ENCODE data around the gene CDC34.

The CDC34 gene

DNA sequence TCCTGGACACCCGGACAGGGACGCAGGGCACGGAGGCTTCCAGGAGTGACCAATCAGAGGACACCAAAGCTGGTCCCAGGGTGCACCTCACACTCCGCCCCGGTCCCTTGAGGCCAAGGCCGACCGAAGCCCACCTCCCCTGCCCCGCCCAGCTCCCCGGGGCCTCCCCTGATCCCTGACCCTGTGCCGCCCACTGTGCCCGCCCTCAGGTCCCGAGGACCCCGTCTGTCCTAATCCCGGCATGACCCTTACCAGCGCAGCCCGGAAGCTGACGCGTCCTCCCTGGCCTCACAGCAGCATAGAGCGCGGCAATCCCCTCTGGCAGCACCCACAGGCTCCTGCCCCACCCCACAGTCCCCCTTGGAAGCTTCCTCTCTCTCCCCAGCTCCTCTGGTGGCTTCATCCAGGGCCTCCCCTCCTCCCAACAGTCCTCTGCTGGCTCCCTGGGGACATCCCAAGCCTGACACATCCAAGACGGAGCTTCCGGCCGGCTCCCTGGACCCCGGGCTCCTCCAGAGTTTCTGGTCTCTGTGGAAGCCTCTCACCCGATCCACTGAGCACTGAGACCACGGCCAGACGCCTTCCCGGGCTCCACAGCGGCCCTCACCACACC is 7.4 kb upstream of the CDC34 start:
- Histone ChIP-seq H3K4me1 (ENCODE audit: insufficient read depth, low read length) (no peaks in the 10 kb centered on the region; the same call in 1 of the 2 replicates), H3K9ac (ENCODE audit: low read depth, low read length) (no peak overlapping the region), H3K36me3 (ENCODE audit: insufficient read depth, low read length) (no peaks in the 10 kb centered on the region), H3K9me3 (ENCODE audit: control insufficient read depth, insufficient read depth, low read length) (no peaks in the 10 kb centered on the region; the same call in 1 of the 2 replicates)

DNA sequence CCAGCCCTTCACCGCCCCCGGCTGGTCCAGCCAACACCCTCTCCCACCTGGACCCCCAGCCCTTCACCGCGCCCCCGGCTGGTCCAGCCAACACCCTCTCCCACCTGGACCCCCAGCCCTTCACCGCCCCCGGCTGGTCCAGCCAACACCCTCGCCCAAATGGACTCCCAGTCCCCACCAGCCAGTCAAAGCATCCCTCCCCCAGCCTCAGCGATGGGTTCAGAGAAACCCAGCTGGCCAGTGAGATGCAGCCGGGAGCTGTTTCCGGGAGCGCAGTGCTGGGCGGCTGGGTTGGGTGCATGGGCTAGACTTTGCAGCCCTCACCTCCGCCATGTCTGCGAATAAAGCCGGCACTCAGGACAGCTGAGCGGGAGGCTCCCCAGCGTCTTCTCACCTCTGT is 6.5 kb upstream of the CDC34 start:
- no peaks in the 10 kb centered on the region; the same call in 1 of the 2 replicates for H3K4me1 ChIP-seq (ENCODE audit: insufficient read depth, low read length)
- no peaks in the 10 kb centered on the region; the same call in 1 of the 2 replicates for H3K9me3 ChIP-seq (ENCODE audit: control insufficient read depth, insufficient read depth, low read length)
- no peaks in the 10 kb centered on the region for H3K36me3 ChIP-seq (ENCODE audit: insufficient read depth, low read length)
- peak overlapping the region; percentile 20; the same call in 1 of the 2 replicates for H3K9ac ChIP-seq (ENCODE audit: low read depth, low read length)

DNA sequence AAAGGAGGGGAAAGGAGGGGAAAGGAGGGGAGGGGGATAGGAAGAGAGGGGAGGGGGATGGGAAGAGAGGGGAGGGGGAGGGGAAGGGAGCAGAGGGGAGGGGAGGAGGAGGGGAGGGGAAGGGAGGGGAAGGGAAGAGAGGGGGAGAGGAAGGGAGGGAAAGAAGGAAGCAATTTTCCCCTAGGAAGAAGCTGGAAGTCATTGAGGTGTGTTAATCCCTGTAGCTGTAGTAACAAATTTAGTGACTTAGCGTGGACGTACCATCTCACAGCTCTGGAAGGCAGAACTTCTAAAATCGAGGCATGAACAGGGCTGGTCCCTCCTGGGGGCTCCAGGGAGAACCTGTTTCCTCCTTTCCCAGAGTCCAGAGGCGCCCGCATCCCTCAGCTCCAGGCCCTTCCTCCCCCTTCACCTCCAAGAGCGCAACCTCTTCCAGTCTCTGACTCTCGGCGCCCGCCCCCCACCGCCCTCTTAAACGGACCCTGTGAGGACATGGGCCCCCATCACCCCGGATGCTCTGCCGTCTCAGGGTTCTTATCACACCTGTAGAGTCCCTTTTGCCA is 5.6 kb upstream of the CDC34 start:
- Histone ChIP-seq H3K36me3 (ENCODE audit: insufficient read depth, low read length) (no peaks in the 10 kb centered on the region), H3K9me3 (ENCODE audit: control insufficient read depth, insufficient read depth, low read length) (no peaks in the 10 kb centered on the region; the same call in 1 of the 2 replicates), H3K4me1 (ENCODE audit: insufficient read depth, low read length) (no peaks in the 10 kb centered on the region; the same call in 1 of the 2 replicates), H3K9ac (ENCODE audit: low read depth, low read length) (no peak overlapping the region)

DNA sequence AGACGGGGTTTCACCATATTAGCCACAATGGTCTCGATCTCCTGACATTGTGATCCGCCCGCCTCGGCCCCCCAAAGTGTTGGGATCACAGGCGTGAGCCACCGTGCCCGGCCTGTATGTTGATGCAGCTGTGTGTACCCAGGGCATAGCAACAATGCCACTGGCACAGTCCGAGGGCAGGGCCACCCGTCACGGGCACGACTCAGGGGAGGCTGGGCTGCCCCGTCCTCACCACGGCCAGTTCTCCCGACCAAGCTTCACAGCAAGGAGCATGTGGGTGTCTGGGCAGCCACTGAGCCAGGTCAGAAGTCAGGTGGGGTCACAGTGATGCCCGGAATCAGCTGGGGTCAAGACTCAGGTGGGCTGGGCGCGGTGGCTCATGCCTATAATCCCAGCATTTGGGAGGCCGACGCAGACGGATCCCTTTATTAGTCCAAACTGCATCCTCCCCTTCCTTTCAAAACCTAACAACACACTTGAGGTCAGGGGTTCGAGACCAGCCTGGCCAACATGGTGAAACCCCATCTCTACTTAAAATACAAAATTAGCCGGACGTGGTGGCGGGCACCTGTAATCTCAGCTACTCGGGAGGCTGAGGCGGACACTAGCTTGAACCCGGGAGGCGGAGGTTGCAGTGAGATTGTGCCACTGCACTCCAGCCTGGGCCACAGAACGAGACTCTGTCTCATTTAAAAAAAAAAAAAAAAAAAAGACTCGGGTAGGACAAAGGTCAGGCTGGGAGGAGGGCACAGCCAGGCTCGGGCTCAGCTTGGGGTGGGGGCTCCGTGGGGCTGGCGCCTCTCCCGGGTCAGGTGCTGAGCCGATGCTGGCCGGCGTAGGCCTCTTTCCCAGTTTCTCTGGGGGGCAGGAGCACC is 1.2 kb upstream of the CDC34 start:
- Histone ChIP-seq H3K9ac (ENCODE audit: low read depth, low read length) (peak overlapping the region; percentile 90), H3K4me1 (ENCODE audit: insufficient read depth, low read length) (no peaks in the 10 kb centered on the region; the same call in 1 of the 2 replicates), H3K36me3 (ENCODE audit: insufficient read depth, low read length) (no peaks in the 10 kb centered on the region), H3K9me3 (ENCODE audit: control insufficient read depth, insufficient read depth, low read length) (no peaks in the 10 kb centered on the region; the same call in 1 of the 2 replicates)

DNA sequence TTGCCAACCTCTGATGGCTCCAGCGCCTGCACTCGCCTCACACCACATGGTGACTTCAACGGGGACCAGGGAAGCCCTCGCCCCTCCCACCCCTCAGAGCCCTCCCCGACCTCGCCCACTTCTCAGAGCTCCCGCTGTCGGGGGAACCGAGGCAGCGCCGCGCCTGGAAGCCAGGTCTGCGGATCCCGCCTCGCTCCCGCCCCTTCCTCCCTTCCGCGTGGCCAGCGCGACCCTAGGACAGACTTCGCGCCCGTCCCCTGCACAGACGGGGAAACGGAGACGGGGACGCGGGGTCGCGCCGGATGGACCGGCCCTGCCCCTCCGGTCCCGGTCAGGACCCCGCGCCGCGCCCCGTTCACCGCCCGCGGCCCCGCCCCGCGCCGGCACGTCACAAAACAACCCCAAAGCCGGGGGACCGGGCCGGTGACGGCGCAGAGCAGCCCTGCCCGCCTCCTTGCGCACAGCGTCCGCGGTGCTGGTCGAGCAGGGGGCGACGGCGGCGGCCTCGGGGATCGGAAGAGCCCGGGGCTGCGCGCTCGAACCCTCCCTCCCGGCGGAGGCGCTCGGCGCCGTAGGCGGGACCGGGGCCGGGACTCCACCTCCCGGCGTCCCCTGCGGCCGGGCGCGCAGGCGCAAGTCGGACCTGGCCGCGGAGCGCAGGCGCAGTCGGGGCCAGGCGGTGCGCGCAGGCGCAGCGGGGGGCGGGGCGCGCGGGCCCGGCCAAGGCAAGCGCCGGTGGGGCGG is 379 bp upstream of the CDC34 start:
- Histone ChIP-seq H3K9me3 (ENCODE audit: control insufficient read depth, insufficient read depth, low read length) (no peaks in the 10 kb centered on the region; the same call in 1 of the 2 replicates), H3K9ac (ENCODE audit: low read depth, low read length) (peak overlapping the region; percentile 94), H3K4me1 (ENCODE audit: insufficient read depth, low read length) (no peaks in the 10 kb centered on the region), H3K36me3 (ENCODE audit: insufficient read depth, low read length) (no peaks in the 10 kb centered on the region)

DNA sequence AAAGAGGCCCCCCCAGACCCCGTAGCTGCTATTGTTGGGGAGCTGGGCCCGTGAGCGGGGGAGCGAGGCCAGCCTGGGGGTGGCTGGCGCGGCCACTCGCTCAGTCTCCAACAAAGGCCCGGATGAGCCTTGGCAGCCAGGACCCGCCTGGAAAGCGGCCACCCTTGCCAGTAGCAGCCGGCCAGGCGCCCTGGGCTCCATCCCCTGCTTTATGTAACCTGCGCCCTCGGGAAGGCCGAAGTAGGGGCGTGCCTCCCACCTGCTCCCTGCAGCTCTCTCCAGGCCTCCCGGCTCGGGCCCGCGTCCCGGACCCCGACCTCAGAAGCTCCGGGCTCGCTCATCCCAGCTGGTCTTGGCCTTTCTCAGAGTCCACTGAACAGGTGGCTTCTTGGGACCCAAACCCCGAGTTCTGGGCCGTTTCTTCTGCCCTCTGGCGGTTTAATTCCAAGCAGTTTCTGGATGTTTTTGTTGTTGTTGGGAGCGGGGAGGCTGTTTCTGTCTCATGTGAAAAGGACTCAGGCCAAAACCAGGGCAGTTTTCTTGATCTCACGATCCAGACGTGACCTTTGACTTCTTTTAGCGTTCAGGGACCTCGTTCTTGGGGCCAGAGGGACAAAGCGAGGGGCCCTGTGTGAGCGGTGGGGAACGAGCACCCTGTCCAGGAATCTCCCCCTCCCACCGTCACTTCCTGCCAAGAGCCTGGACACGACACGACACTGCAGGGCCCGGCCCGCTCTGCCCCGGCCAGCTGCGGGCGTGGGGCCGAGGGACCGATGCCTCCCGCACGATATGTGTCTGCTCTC is 1.2 kb downstream of the CDC34 start:
- Histone ChIP-seq H3K4me1 (ENCODE audit: insufficient read depth, low read length) (no peaks in the 10 kb centered on the region), H3K9me3 (ENCODE audit: control insufficient read depth, insufficient read depth, low read length) (no peaks in the 10 kb centered on the region; the same call in 1 of the 2 replicates), H3K9ac (ENCODE audit: low read depth, low read length) (peak overlapping the region; percentile 94), H3K36me3 (ENCODE audit: insufficient read depth, low read length) (peaks cover 7% of the 10 kb centered on the region; the same call in 1 of the 2 replicates)

DNA sequence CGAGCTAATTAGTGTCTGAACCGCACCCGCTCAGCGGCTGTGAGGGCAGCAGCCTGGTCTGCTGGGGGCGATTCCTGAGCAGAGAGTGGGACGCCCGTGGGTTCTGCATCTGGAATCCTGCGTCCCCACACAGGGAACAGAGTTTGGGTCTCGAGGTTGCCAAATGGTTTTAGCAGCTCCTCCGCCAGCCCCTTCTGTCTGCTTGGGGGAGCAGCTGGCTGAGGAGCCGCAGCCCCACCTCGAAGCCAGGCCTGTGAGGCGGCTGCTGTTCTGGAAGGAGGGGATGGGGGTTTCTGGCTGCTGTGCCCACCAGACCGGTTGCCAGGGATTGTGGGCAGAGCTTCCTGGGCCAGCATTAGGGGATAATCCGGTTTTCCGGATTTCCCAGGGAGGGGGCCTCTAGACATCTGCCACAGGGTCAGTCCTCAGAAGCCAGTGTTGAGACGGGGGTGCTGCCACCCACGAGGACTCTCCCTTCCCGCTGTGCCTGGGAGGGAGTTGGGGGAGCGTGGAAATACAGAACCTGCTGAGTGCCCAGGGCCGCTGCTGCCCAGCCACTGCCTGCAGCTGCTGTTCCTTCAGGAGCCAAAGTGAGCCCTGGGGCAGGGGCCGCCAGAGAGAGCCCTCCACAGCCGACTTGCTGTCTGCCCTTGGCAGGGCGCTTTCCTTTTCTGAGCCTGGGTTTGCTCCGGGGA is 2.0 kb downstream of the CDC34 start:
- H3K36me3 ChIP-seq (ENCODE audit: insufficient read depth, low read length): peaks cover 7% of the 10 kb centered on the region; the same call in 1 of the 2 replicates
- peak overlapping the region; percentile 94 for H3K9ac ChIP-seq (ENCODE audit: low read depth, low read length)
- no peaks in the 10 kb centered on the region for H3K4me1 ChIP-seq (ENCODE audit: insufficient read depth, low read length)
- H3K9me3 ChIP-seq (ENCODE audit: control insufficient read depth, insufficient read depth, low read length): no peaks in the 10 kb centered on the region; the same call in 1 of the 2 replicates

DNA sequence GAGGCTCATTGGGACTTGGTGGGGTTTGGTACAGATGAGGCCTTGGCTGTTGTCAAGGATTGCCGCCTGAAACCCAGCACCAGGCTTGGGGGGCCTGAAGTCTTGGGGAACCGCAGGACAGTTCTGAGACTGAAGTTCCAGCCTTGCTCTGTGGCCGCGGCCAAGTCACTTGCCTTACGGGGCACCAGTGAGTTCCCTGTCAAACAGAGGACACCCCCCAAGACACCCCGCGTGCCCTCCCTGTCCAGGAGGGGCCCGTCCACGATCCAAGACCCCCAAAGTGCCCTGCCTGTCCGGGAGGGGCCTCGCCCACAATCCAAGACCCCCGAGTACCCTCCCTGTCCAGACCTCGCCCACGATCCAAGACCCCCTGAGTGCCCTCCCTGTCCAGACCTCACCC is 2.5 kb downstream of the CDC34 start:
- Histone ChIP-seq H3K9ac (ENCODE audit: low read depth, low read length) (no peak overlapping the region), H3K9me3 (ENCODE audit: control insufficient read depth, insufficient read depth, low read length) (no peaks in the 10 kb centered on the region), H3K4me1 (ENCODE audit: insufficient read depth, low read length) (no peaks in the 10 kb centered on the region), H3K36me3 (ENCODE audit: insufficient read depth, low read length) (peaks cover 7% of the 10 kb centered on the region; the same call in 1 of the 2 replicates)

DNA sequence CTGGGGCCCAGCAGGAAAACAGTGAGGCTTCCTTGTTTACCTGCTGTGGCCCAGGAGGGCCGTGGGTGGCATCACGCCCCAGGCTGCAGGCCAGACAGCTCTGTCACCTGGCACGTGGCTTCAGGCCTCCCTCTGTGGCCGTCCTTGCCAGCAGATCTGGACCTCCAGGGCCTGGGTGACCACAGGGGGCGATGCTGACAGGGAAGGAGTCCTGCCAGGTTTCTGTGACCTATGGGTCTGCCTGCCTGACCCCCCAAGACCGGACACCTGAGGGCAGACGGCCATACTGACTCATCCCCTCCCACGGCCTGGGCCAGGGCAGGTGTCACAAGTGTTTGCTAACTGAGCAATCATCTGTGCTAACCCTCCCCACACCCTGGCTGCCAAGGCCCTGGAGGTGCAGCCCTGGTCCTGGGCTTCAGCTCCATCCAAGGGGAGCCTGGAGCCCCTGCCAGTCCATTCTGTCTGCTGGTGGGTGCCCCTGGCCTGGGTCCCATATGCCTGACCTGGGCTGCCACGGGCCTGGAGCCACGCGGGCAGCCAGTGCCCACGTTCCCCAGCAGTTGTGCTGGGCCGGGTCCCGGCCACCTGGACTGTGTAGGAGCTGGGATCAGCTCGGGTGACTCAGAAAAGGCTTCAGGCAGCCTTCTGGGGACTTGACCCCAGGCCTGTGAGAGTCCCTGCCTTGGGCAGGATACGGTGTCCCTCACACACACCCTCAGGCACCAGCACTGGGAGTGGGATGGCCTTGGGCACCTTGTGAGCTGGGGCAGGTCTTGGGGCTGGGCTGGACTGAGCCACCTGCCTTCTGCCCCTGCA is 3.7 kb downstream of the CDC34 start:
- no peaks in the 10 kb centered on the region for H3K4me1 ChIP-seq (ENCODE audit: insufficient read depth, low read length)
- no peaks in the 10 kb centered on the region for H3K9me3 ChIP-seq (ENCODE audit: control insufficient read depth, insufficient read depth, low read length)
- H3K36me3 ChIP-seq (ENCODE audit: insufficient read depth, low read length): peaks cover 7% of the 10 kb centered on the region; the same call in 1 of the 2 replicates
- H3K9ac ChIP-seq (ENCODE audit: low read depth, low read length): no peak overlapping the region

DNA sequence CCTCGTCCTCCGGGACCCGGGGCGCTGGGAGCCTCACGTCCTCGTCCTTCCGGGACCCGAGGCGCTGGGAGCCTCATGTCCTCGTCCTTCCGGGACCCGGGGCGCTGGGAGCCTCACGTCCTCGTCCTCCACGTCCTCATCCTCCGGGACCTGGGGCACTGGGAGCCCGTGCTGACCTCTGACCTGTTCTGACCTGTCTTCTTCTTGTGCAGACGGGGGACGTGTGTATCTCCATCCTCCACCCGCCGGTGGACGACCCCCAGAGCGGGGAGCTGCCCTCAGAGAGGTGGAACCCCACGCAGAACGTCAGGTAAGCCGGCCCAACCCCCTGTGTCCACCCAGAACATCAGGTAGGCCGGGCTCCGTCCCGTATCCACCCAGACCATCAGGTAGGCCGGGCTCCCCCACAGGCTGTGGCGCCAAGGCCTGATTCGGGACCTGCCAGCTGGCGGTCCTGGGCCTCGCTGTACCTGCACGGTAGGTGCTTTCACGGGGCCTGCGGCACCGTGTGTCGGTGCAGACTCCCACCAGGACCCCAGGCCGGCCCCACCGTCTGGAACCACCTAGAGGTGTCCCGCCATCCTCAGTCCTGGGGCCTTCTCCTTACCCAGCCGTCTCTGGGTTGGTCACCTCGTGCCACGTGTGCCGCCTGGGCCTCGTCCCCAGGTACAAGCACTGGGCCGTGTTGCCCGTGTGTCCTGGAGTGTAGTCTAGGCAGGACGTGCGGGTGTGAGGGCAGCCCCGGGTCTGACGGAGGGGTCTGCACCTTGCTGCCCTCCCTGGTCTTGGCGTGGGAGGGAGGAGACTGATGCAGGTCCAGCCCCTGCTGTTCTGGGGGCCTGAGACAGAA is 4.7 kb downstream of the CDC34 start:
- no peaks in the 10 kb centered on the region for H3K4me1 ChIP-seq (ENCODE audit: insufficient read depth, low read length)
- no peak overlapping the region for H3K9ac ChIP-seq (ENCODE audit: low read depth, low read length)
- H3K9me3 ChIP-seq (ENCODE audit: control insufficient read depth, insufficient read depth, low read length): no peaks in the 10 kb centered on the region
- peaks cover 7% of the 10 kb centered on the region; the same call in 1 of the 2 replicates for H3K36me3 ChIP-seq (ENCODE audit: insufficient read depth, low read length)

DNA sequence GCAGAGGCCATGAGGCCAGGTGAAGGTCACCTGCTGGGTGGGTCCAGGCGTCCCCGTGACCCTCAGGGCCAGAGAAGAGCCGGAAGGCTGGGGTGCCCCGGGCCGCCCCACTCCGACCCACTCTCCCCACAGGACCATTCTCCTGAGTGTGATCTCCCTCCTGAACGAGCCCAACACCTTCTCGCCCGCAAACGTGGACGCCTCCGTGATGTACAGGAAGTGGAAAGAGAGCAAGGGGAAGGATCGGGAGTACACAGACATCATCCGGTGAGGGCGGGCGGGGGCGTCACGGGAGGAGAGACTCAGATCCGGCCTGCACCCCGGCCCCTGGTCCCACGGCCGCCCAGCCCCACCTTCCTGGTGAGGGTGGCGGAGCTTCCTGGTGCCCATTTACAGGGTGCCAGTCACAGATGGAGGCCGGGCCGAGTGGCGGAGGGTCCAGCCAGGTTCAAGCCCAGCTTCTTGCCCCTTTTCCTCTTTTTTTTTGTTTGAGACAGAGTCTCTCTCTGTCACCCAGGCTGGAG is 5.4 kb downstream of the CDC34 start:
- Histone ChIP-seq H3K9me3 (ENCODE audit: control insufficient read depth, insufficient read depth, low read length) (no peaks in the 10 kb centered on the region), H3K9ac (ENCODE audit: low read depth, low read length) (no peak overlapping the region), H3K36me3 (ENCODE audit: insufficient read depth, low read length) (peaks cover 7% of the 10 kb centered on the region; the same call in 1 of the 2 replicates), H3K4me1 (ENCODE audit: insufficient read depth, low read length) (no peaks in the 10 kb centered on the region)

All from ES-I3 (cell line).